Ishikawa (cell line): Measurements from ENCODE around the gene TCF7L2.
A peak's percentile ranks its signal among the peaks of the same experiment; 100 is the strongest.

ENCODE experiments used
- CEBPB ChIP-seq: IDR thresholded peaks from 2 replicates; pipeline ENCODE4 v1.6.1; 2012
- CREB1 ChIP-seq: IDR thresholded peaks from 2 replicates; pipeline ENCODE4 v1.6.1; 2012; ENCODE audit warnings: low read depth
- EGR1 ChIP-seq: IDR thresholded peaks from 2 replicates; pipeline ENCODE4 v1.6.1; 2012
- EP300 ChIP-seq: IDR thresholded peaks from 2 replicates; pipeline ENCODE4 v1.6.1; 2012; ENCODE audit warnings: borderline replicate concordance
- FOXM1 ChIP-seq: IDR thresholded peaks from 2 replicates; pipeline ENCODE4 v1.6.1; 2012; ENCODE audit warnings: low read depth, borderline replicate concordance
- MAX ChIP-seq: IDR thresholded peaks from 2 replicates; pipeline ENCODE4 v1.6.1; 2012
- NFIC ChIP-seq: IDR thresholded peaks from 2 replicates; pipeline ENCODE4 v1.6.1; 2012
- RAD21 ChIP-seq: IDR thresholded peaks from 2 replicates; pipeline ENCODE4 v1.6.1; 2012; ENCODE audit warnings: low read depth
- TAF1 ChIP-seq: IDR thresholded peaks from 2 replicates; pipeline ENCODE4 v1.6.1; 2012; ENCODE audit warnings: low read depth, mild to moderate bottlenecking
- TCF12 ChIP-seq: IDR thresholded peaks from 2 replicates; pipeline ENCODE4 v1.6.1; 2012; ENCODE audit warnings: low read depth
- YY1 ChIP-seq: IDR thresholded peaks from 2 replicates; pipeline ENCODE4 v1.6.1; 2012; ENCODE audit warnings: low read depth
- TF ChIP-seq, protein P1 (sequence below): IDR thresholded peaks from 2 replicates; pipeline ENCODE4 v1.6.1; 2012; ENCODE audit warnings: low read depth, mild to moderate bottlenecking
- TF ChIP-seq, protein P2 (sequence below): IDR thresholded peaks from 2 replicates; pipeline ENCODE4 v1.6.1; 2012

DNA sequence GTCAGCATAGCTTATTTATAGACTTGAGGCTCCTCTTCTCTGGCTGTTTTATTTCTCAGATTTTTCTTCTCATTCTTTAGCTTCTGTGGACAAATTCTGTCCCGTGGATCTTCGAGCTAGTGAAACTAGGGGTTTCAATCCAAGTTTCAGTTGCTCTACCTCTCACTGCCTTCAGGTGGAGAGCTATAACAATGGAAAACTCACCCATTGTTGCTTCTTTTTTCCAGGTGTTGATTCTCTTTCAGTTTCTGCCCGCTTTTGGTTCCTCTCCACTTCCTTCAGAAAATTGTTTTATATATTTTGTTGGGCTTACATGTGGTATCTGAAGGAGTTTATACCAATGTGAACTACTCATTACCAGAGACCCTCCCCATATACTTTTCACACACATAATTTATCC is 266.1 kb downstream of the TCF7L2 start:
- TF ChIP-seq, protein P1, sequence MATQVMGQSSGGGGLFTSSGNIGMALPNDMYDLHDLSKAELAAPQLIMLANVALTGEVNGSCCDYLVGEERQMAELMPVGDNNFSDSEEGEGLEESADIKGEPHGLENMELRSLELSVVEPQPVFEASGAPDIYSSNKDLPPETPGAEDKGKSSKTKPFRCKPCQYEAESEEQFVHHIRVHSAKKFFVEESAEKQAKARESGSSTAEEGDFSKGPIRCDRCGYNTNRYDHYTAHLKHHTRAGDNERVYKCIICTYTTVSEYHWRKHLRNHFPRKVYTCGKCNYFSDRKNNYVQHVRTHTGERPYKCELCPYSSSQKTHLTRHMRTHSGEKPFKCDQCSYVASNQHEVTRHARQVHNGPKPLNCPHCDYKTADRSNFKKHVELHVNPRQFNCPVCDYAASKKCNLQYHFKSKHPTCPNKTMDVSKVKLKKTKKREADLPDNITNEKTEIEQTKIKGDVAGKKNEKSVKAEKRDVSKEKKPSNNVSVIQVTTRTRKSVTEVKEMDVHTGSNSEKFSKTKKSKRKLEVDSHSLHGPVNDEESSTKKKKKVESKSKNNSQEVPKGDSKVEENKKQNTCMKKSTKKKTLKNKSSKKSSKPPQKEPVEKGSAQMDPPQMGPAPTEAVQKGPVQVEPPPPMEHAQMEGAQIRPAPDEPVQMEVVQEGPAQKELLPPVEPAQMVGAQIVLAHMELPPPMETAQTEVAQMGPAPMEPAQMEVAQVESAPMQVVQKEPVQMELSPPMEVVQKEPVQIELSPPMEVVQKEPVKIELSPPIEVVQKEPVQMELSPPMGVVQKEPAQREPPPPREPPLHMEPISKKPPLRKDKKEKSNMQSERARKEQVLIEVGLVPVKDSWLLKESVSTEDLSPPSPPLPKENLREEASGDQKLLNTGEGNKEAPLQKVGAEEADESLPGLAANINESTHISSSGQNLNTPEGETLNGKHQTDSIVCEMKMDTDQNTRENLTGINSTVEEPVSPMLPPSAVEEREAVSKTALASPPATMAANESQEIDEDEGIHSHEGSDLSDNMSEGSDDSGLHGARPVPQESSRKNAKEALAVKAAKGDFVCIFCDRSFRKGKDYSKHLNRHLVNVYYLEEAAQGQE = no peak
- TF ChIP-seq RAD21 (peak; percentile 45), YY1 (no peak), NFIC (no peak), FOXM1 (no peak), CREB1 (no peak), EP300 (no peak), EGR1 (no peak), TAF1 (no peak), MAX (no peak), CEBPB (no peak), TCF12 (no peak)
- TF ChIP-seq, protein P2, sequence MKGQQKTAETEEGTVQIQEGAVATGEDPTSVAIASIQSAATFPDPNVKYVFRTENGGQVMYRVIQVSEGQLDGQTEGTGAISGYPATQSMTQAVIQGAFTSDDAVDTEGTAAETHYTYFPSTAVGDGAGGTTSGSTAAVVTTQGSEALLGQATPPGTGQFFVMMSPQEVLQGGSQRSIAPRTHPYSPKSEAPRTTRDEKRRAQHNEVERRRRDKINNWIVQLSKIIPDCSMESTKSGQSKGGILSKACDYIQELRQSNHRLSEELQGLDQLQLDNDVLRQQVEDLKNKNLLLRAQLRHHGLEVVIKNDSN = no peak
